GM20000 (cell line): Measurements from ENCODE around the gene PPHLN1.
A peak's percentile ranks its signal among the peaks of the same experiment; 100 is the strongest.
"Not testable (repeated sequence)": the region's sequence is repeated elsewhere in the genome, so short reads cannot be mapped to it uniquely, and the experiment has no call there.

Source experiments
- DNase-seq: peaks from one replicate; pipeline ENCODE4 v3.0.0; 2012; ENCODE audit warnings: low spot score
- CTCF ChIP-seq: IDR thresholded peaks from 2 replicates; pipeline ENCODE4 v1.5.1; 2012; ENCODE audit warnings: mild to moderate bottlenecking, control low read depth; ENCODE audit errors: extremely low read depth, missing control alignments

PPHLN1 gene

DNA sequence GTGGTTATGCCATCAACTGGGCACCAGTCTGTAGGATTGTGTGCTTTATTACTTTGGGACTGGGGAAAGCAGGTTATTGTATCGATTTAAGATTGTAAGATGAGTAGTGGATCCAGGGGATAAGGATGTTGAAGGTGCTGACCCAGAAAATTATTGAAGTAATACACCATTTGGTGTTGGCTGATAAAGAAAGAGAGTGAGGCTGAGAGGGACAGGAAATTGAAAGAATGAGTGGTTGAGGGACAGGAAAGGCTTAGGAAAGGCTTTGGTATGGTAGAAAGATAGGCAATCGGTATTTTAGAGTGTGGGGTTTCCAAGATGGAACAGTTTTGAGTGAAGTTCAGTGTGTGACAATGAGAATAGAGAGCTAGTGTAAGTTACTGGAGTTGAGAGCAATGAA is 12.3 kb downstream of the PPHLN1 start:
- TF ChIP-seq CTCF: no peak
- DNase-seq: no peak

DNA sequence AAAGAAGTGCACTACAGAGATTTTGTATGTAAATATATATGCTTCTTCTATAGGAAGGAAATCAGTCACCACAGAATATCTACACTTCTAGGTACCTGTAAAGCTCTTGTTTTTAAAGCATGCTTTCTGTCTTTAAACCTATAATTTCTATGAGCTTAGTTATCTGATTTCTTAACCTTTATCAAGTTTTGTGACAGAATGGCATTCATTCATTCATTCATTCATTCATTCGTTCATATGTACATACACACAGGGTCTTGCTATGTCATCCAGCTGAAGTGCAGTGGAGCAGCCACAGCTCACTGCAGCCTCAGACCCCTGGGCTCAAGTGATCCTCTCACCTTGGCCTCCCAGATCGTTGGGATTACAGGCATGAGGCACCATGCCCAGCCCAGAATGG is 16.1 kb downstream of the PPHLN1 start:
- no peak for DNase-seq
- TF ChIP-seq CTCF: no peak

DNA sequence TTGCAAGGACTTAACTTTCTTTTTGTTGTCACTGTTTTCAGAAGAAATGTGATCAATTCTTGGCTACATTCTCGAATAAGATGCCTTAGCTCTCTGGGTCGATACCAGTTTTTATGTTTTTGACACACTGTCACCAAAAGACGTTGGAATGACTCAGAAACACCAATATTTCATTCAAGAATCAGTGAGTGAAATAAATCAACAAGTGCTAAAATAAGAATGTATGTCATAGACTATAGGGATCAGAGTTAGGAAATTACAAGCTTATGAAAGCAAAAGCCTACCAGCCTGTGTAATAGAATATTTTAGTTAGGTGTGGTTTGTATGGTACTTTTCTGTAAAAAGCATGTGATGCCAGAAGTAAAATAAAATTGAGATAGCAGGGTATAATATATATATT is 17.8 kb downstream of the PPHLN1 start:
- DNase-seq: no peak
- no peak for TF ChIP-seq CTCF

DNA sequence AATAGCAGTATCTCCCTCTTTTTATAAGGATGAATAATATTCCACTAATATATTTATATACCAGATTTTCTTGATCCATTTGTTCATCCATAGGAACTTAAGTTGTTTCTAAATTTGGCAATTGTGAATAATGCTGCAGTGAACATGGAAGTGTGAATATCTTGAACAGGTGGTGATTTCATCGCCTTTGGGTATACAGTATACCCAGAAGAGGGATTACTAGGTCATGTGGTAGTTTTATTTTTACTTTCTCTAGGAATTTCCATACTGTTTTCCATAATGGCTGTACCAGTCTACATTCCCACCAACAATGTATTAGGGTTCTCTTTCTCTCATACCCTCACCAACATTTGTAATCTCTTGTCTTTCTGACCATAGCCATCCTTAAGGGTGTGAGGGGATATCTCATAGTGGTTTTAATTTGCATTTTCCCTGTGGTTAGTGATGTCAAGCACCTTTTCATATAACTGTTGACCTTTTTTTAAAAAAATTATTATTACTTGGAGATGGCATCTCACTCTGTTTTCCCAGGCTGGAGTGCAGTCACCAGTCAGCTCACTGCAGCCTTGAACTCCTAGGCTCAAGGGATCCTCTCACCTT is 20.5 kb downstream of the PPHLN1 start:
- no peak for DNase-seq
- no peak for TF ChIP-seq CTCF

DNA sequence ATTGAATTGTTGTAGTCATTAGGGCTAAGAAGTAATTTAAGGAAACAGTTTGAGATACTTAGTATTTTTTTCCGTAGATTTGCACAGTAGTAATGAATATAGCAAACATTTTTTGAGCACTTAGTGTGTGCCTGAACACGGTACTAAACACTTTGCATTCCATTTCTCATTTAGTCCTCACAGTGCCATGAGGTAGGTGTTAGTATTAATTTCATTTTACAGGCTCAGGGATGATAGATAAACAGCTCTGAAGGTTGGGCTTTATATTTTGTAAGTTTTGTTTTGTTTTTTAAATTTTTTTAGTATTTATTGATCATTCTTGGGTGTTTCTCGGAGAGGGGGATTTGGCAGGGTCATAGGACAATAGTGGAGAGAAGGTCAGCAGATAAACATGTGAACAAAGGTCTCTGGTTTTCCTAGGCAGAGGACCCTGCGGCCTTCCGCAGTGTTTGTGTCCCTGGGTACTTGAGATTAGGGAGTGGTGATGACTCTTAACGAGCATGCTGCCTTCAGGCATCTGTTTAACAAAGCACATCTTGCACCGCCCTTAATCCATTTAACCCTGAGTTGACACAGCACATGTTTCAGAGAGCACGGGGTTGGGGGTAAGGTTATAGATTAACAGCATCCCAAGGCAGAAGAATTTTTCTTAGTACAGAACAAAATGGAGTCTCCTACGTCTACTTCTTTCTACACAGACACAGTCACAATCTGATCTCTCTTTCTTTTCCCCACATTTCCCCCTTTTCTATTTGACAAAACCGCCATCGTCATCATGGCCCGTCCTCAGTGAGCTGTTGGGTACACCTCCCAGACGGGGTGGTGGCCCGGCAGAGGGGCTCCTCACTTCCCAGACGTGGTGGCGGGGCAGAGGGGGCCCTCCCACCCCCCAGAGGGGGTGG is 23.4 kb downstream of the PPHLN1 start:
- not testable (repeated sequence) for DNase-seq

- DNase-seq: not testable (repeated sequence)
Observed at GRCh38 chr12:42350021-42350407, 24.0 kb downstream of the PPHLN1 start.

DNA sequence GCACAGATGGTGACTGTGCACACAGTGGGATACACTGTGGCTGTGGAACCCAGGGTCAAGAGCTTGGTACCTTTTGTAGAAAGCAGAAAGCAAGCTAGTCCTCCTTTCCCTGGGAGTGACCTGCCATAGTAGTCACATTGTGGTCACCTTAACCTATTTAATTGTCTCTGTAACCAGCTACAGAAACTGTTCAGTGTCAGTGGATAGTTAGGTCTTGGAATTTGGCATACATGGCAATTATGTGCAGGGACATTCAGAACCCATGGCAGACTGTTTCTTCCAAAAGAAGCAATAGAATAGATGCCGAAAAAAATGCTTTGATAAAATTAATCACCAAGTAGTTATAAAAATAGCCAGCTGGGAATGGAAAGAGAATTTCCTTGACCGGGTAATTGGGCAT is 30.4 kb downstream of the PPHLN1 start:
- no peak for DNase-seq
- no peak for TF ChIP-seq CTCF

DNA sequence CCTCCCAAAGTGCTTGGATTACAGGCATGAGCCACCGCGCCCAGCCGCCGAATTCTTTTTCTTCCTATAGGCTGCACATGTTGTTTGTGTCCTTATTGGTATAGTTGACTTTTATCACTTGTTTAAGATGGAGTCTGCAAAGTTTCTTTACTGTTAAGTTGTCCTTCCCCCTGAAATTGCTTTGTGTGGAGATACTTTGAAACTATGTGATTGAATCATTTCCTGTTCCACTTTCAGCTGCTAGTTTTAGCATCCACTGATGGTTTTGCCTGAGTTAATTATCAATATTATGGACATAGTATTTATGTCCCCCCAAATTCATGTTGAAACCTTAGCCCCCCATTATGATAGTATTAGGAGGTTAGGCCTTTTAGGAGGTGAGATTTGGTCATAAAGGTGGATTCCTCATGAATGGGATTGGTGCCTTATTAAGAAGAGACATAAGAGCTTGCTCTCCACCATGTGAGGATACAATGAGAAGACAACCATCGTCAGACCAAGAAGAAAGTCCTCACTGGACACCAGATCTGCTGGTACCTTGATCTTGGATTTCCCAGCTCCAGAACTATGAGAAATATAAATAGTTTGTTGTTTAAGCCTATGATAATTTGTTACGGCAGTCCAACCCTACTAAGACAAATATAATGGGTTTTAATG is 34.9 kb downstream of the PPHLN1 start:
- no peak for TF ChIP-seq CTCF
- DNase-seq: peak; percentile 33
